ENCODE data around the gene LAMC1.

LAMC1 gene

DNA sequence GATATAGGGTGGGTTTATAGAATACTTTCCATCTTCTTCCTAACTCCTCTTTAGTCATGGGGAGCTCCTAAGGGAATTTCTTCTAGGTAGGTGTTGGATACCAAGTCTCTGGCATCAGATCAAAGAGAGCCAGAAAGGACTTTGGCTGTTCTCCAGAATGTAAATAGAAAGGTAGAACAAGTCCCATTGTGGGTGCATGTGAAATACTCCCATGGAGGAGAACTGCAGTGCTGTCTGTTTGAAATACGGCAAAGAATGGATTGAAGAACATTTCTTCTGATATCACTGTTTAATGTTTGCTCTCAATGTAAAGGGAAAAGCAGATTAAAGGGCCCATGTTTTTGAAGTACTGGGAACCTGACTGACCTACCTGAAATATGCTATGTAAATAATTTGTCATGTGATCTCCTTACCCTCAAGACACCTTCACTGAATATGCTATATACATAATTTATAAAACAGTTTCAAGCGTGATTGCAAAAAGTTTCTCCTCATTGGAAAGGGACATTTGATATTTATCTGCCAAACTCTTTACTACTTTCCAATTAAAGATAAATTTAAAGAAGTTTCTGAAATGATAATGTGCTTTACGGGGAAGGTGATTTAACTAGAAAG, 65.9 kb downstream of the LAMC1 start:
- TF ChIP-seq, protein P1, sequence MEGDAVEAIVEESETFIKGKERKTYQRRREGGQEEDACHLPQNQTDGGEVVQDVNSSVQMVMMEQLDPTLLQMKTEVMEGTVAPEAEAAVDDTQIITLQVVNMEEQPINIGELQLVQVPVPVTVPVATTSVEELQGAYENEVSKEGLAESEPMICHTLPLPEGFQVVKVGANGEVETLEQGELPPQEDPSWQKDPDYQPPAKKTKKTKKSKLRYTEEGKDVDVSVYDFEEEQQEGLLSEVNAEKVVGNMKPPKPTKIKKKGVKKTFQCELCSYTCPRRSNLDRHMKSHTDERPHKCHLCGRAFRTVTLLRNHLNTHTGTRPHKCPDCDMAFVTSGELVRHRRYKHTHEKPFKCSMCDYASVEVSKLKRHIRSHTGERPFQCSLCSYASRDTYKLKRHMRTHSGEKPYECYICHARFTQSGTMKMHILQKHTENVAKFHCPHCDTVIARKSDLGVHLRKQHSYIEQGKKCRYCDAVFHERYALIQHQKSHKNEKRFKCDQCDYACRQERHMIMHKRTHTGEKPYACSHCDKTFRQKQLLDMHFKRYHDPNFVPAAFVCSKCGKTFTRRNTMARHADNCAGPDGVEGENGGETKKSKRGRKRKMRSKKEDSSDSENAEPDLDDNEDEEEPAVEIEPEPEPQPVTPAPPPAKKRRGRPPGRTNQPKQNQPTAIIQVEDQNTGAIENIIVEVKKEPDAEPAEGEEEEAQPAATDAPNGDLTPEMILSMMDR (IDR thresholded peaks at IDR 0.05; ENCODE audit: insufficient read depth, low read length, missing control alignments): no peak
- ChIA-PET CTCF (interaction anchor here (1.4 to 1.9 kb wide), 2 partner anchors 11 to 53 kb away, joined by 5 read pairs; no protein-coding TSS in a partner anchor), POLR2A (no interaction called here)
- no peak for DNase-seq (ENCODE audit: low read depth, low spot score)
- H3K4me3 ChIP-seq (ENCODE audit: low read depth, low read length): no peak overlapping the region

DNA sequence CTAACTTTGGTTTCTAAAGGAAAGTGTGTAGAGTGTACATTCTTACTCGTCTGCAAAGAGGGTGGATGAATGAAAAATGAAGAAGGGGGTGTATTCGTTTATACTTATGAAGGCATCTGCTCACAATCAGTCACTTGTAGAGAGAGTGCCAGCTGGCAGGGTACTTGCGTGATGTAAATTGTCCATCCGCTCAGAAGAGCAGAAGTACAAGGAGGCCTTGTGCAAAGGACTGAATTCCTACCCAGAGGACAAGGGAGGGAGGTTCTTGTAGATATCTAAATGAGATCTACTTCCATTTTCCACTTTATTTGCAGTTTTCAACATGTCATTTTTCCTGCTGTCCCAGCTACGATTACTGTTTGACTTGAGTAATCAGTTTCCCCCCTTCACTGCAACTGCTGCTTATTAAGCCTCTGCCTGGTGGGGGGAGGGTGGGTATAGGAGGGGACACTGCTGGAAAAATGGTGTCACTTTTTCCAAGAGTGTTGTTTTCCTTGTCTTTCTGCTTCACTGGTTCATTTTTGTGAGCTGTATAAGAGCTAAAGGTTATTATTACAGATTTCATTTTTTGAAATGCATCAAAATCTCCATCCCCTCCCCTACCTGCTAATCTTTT, 67.3 kb downstream of the LAMC1 start:
- POLR2A ChIA-PET: no interaction called here
- TF ChIP-seq, protein P1 (IDR thresholded peaks at IDR 0.05; ENCODE audit: insufficient read depth, low read length, missing control alignments): no peak
- CTCF ChIA-PET: interaction anchor here (0.6 to 1.9 kb wide), 3 partner anchors 9 to 129 kb away, joined by 3 to 5 read pairs (median 4); no protein-coding TSS in a partner anchor
- no peak overlapping the region for H3K4me3 ChIP-seq (ENCODE audit: low read depth, low read length)
- no peak for DNase-seq (ENCODE audit: low read depth, low spot score)

DNA sequence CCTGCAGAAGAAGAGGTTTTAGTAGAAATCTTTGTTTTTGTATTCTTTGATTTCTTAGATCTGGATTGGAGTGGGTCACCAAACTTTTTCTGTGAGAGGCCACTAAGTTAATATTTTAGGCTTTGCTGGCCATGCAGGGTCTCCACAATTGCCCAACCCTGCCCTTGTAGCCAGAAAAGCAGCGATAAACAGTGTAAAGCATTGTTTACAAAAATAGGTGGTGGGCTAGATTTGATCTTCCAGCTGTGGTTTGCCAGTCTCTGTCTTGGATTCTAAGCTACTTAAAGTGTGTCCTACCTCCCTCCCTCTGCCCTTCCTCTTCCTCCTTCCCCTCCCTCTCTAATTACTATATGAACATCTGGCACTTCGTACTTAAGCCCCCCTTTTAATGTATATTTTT, 68.0 kb downstream of the LAMC1 start:
- TF ChIP-seq, protein P1 (IDR thresholded peaks at IDR 0.05; ENCODE audit: insufficient read depth, low read length, missing control alignments): no peak
- ChIA-PET POLR2A (no interaction called here), CTCF (interaction anchor here (0.8 kb wide), 1 partner anchor 13 kb away, joined by 4 read pairs; no protein-coding TSS in a partner anchor)
- DNase-seq (ENCODE audit: low read depth, low spot score): no peak
- no peak overlapping the region for H3K4me3 ChIP-seq (ENCODE audit: low read depth, low read length)

GRCh38 chr1:183092350-183092749, 69.1 kb downstream of the LAMC1 start:
- TF ChIP-seq, protein P1 (IDR thresholded peaks at IDR 0.05; ENCODE audit: insufficient read depth, low read length, missing control alignments): no peak
- no peak for DNase-seq (ENCODE audit: low read depth, low spot score)
- no peak overlapping the region for H3K4me3 ChIP-seq (ENCODE audit: low read depth, low read length)
- CTCF ChIA-PET: interaction anchor here (1.1 kb wide), 1 partner anchor 130 kb away, joined by 4 read pairs; no protein-coding TSS in a partner anchor
- POLR2A ChIA-PET: interaction anchor here (0.7 kb wide), 1 partner anchor 14 kb away, joined by 3 read pairs; no protein-coding TSS in a partner anchor

DNA sequence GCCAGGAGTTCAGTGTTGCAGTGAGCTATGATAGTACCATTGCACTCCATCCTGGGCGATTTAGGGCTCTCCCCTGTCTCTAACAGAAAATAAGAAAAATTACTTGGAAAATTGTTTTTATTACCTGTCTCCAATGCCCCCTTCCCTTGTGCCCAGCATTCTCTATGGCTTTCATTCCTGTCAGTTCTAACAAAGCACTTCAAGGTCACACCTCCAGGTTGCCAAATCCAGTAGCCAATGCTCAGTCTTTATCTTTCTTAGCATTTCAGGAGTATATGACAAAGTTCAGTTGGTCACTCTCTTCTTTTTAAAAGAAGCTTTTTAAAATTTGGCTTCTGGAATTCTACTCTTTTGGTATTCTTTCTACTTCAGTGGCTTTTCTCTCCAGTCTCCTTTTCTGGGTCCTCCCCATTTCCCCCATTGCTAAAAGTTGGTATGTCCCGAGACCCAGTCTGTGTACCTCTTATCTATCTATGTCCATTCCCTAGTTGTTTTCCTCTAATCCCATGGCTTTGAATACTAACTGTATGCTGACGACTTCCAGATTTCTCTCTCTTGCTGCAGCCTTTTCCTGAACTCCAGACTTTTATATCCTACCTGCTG, 69.9 kb downstream of the LAMC1 start:
- TF ChIP-seq, protein P1 (IDR thresholded peaks at IDR 0.05; ENCODE audit: insufficient read depth, low read length, missing control alignments): no peak
- no peak overlapping the region for H3K4me3 ChIP-seq (ENCODE audit: low read depth, low read length)
- ChIA-PET CTCF (interaction anchor here (1.1 to 1.5 kb wide), 2 partner anchors 131 to 133 kb away, joined by 4 read pairs; no protein-coding TSS in a partner anchor), POLR2A (interaction anchor here (1.3 kb wide), 1 partner anchor 22 kb away, joined by 4 read pairs; no protein-coding TSS in a partner anchor)
- no peak for DNase-seq (ENCODE audit: low read depth, low spot score)
